ENCODE measurements around the gene IRAK1BP1.
A peak's percentile ranks its signal among the peaks of the same experiment; 100 is the strongest.
"Not testable (repeated sequence)": the region's sequence is repeated elsewhere in the genome, so short reads cannot be mapped to it uniquely, and the experiment has no call there.

Gene IRAK1BP1

GRCh38 chr6:78867370-78868040 is at the start of gene IRAK1BP1:
TSS of gene IRAK1BP1 (plus strand) at chr6:78867551. CDS start at chr6:78867577, 26 bp downstream.
- peak; percentile 81 for DNase-seq (ENCODE audit: extremely low spot score, insufficient read length, low read depth)
- FAIRE-seq: peak; percentile 96

GRCh38 chr6:78824045-78824444 is 43.3 kb upstream of the IRAK1BP1 start:
- FAIRE-seq: no peak

GRCh38 chr6:78829407-78829806 is 37.9 kb upstream of the IRAK1BP1 start:
- FAIRE-seq (no peak), DNase-seq (ENCODE audit: extremely low spot score, insufficient read length, low read depth) (no peak)

More at GRCh38 chr6:78824045-78824444, 43.3 kb upstream of the IRAK1BP1 start:
- DNase-seq (ENCODE audit: extremely low spot score, insufficient read length, low read depth): no peak

GRCh38 chr6:78830805-78831204 is 36.5 kb upstream of the IRAK1BP1 start:
- FAIRE-seq (no peak), DNase-seq (ENCODE audit: extremely low spot score, insufficient read length, low read depth) (no peak)

- DNase-seq (ENCODE audit: extremely low spot score, insufficient read length, low read depth) (no peak), FAIRE-seq (no peak)
Measured at GRCh38 chr6:78831492-78831891, 35.9 kb upstream of the IRAK1BP1 start.

- FAIRE-seq: no peak
- no peak for DNase-seq (ENCODE audit: extremely low spot score, insufficient read length, low read depth)
Measured at GRCh38 chr6:78832091-78832808, 35.1 kb upstream of the IRAK1BP1 start.

- no peak for FAIRE-seq
Measured at GRCh38 chr6:78835817-78836216, 31.5 kb upstream of the IRAK1BP1 start.

GRCh38 chr6:78836598-78836997 is 30.8 kb upstream of the IRAK1BP1 start:
- DNase-seq (ENCODE audit: extremely low spot score, insufficient read length, low read depth) (no peak), FAIRE-seq (no peak)

More at GRCh38 chr6:78835817-78836216, 31.5 kb upstream of the IRAK1BP1 start:
- no peak for DNase-seq (ENCODE audit: extremely low spot score, insufficient read length, low read depth)

GRCh38 chr6:78841111-78841510 is 26.2 kb upstream of the IRAK1BP1 start:
- FAIRE-seq (no peak), DNase-seq (ENCODE audit: extremely low spot score, insufficient read length, low read depth) (no peak)

- FAIRE-seq (no peak), DNase-seq (ENCODE audit: extremely low spot score, insufficient read length, low read depth) (no peak)
Measured at GRCh38 chr6:78842953-78843352, 24.4 kb upstream of the IRAK1BP1 start.

GRCh38 chr6:78844899-78845298 is 22.5 kb upstream of the IRAK1BP1 start:
- DNase-seq (ENCODE audit: extremely low spot score, insufficient read length, low read depth): no peak
- no peak for FAIRE-seq

- DNase-seq (ENCODE audit: extremely low spot score, insufficient read length, low read depth) (no peak), FAIRE-seq (no peak)
Measured at GRCh38 chr6:78845567-78845966, 21.8 kb upstream of the IRAK1BP1 start.

- FAIRE-seq: no peak
Measured at GRCh38 chr6:78850621-78851020, 16.7 kb upstream of the IRAK1BP1 start.

GRCh38 chr6:78851156-78851555 is 16.2 kb upstream of the IRAK1BP1 start:
- DNase-seq (ENCODE audit: extremely low spot score, insufficient read length, low read depth) (no peak), FAIRE-seq (no peak)

More at GRCh38 chr6:78850621-78851020, 16.7 kb upstream of the IRAK1BP1 start:
- DNase-seq (ENCODE audit: extremely low spot score, insufficient read length, low read depth): no peak

GRCh38 chr6:78854546-78854945 is 12.8 kb upstream of the IRAK1BP1 start:
- no peak for FAIRE-seq
- no peak for DNase-seq (ENCODE audit: extremely low spot score, insufficient read length, low read depth)

GRCh38 chr6:78858339-78858938 is 8.9 kb upstream of the IRAK1BP1 start:
- FAIRE-seq: not testable (repeated sequence)

GRCh38 chr6:78861509-78861908 is 5.8 kb upstream of the IRAK1BP1 start:
- FAIRE-seq (no peak), DNase-seq (ENCODE audit: extremely low spot score, insufficient read length, low read depth) (no peak)

More at GRCh38 chr6:78858339-78858938, 8.9 kb upstream of the IRAK1BP1 start:
- not testable (repeated sequence) for DNase-seq (ENCODE audit: extremely low spot score, insufficient read length, low read depth)

GRCh38 chr6:78863576-78863975 is 3.8 kb upstream of the IRAK1BP1 start:
- FAIRE-seq (no peak), DNase-seq (ENCODE audit: extremely low spot score, insufficient read length, low read depth) (no peak)

GRCh38 chr6:78864957-78865356 is 2.4 kb upstream of the IRAK1BP1 start:
- FAIRE-seq (no peak), DNase-seq (ENCODE audit: extremely low spot score, insufficient read length, low read depth) (no peak)

GRCh38 chr6:78867020-78867369 is 356 bp upstream of the IRAK1BP1 start:
- no peak for DNase-seq (ENCODE audit: extremely low spot score, insufficient read length, low read depth)
- FAIRE-seq: no peak

GRCh38 chr6:78868116-78868515 is 765 bp downstream of the IRAK1BP1 start:
- FAIRE-seq (peak; percentile 15), DNase-seq (ENCODE audit: extremely low spot score, insufficient read length, low read depth) (no peak)
